ENCODE data around the gene RPL22.

DNA sequence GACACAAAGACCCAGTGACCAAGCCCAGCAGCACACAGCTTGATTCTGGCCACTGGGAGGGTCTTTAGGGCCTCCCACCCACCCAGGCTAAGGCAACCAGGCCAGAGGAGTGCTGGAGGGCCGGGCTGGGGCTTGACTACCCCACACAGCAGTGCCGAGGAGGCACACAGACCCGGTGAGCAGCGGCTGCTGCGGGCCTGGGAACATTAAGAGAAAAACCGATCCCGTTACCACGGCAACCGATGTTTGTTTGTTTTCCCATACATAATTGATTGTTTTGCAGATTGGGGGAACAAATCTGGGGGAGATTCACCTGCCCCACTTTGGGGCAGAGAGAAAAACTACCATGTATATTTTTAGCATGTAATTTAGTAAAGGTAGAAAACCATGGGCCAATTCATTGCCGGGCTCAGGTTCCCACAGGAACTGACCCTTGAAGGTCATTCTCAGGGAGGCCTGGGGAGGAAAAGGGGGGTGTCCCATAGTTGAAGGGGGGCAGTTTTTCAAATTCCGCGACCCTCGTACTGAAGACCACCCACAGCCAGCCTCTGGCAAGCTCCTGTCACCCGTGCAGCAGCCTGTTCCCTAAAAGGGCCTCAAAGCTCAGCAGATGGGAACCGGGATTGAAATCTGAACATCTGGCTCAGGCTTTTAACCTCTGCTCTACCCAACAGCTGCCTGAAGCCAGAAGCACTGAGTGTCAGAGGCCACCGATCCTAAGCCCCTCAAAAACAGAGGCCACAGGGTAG is 54.6 kb downstream of the RPL22 start:
- TF ChIP-seq POLR2A (IDR thresholded peaks at IDR 0.05; ENCODE audit: low read depth, low read length) (no peak), TAF1 (IDR thresholded peaks at IDR 0.05; ENCODE audit: low read depth, low read length) (no peak)
